ENCODE data around the gene NDUFB3. TPM values are rescaled to one million over a fixed set of nuclear protein-coding genes. Genes with fewer than 3 reads are reported as not detected.
"Not testable (repeated sequence)": the region's sequence is repeated elsewhere in the genome, so short reads cannot be mapped to it uniquely, and the experiment has no call there.

Gene NDUFB3
- total and polyA plus RNA-seq, 2 donors from 2014 or later = 101 to 309 TPM

- no peak for TF ChIP-seq CTCF (IDR thresholded peaks at IDR 0.05; ENCODE audit: borderline replicate concordance, extremely low read depth, insufficient read depth)
- FAIRE-seq = no peak
- no peaks in the 10 kb centered on the region for H3K4me1 ChIP-seq (ENCODE audit: control insufficient read depth in 2 of 3, insufficient read depth in 2 of 3, low read depth in 1 of 3, low read length in 3 of 3)
- no peak for DNase-seq
- no peak overlapping the region for H3K27ac ChIP-seq (ENCODE audit: low read depth in 2 of 2, low read length in 2 of 2)
- intact Hi-C loops (cut with DNase I) = no loop called here
- no peak overlapping the region for H3K9ac ChIP-seq (ENCODE audit: low read length in 3 of 3)
- H3K36me3 ChIP-seq (ENCODE audit: control insufficient read depth in 2 of 3, insufficient read depth in 3 of 3, low read length in 3 of 3) = no peaks in the 10 kb centered on the region
- H3K4me3 ChIP-seq (ENCODE audit: low read length in 3 of 3) = no peak overlapping the region
- no peaks in the 10 kb centered on the region for H3K9me3 ChIP-seq (ENCODE audit: control insufficient read depth in 2 of 3, insufficient read depth in 1 of 3, low read length in 3 of 3)
- no peaks in the 10 kb centered on the region for H3K27me3 ChIP-seq (ENCODE audit: control insufficient read depth, insufficient read depth, low read length)
Measured at GRCh38 chr2:201038855-201039254, 32.9 kb upstream of the NDUFB3 start.

GRCh38 chr2:201040867-201041628, 30.8 kb upstream of the NDUFB3 start:
- DNase-seq (no peak), FAIRE-seq (no peak)
- Histone ChIP-seq H3K4me1 (ENCODE audit: control insufficient read depth in 2 of 3, insufficient read depth in 2 of 3, low read depth in 1 of 3, low read length in 3 of 3) (no peaks in the 10 kb centered on the region), H3K27me3 (ENCODE audit: control insufficient read depth, insufficient read depth, low read length) (no peaks in the 10 kb centered on the region), H3K36me3 (ENCODE audit: control insufficient read depth in 2 of 3, insufficient read depth in 3 of 3, low read length in 3 of 3) (no peaks in the 10 kb centered on the region), H3K9me3 (ENCODE audit: control insufficient read depth in 2 of 3, insufficient read depth in 1 of 3, low read length in 3 of 3) (no peaks in the 10 kb centered on the region), H3K9ac (ENCODE audit: low read length in 3 of 3) (no peak overlapping the region), H3K27ac (ENCODE audit: low read depth in 2 of 2, low read length in 2 of 2) (no peak overlapping the region), H3K4me3 (ENCODE audit: low read length in 3 of 3) (no peak overlapping the region)
- TF ChIP-seq CTCF (IDR thresholded peaks at IDR 0.05; ENCODE audit: borderline replicate concordance, extremely low read depth, insufficient read depth) = no peak
- intact Hi-C loops (cut with DNase I) = no loop called here

- not testable (repeated sequence) for FAIRE-seq
Measured at GRCh38 chr2:201042451-201042850, 29.4 kb upstream of the NDUFB3 start.

GRCh38 chr2:201043050-201043449, 28.8 kb upstream of the NDUFB3 start:
- H3K27me3 ChIP-seq (ENCODE audit: control insufficient read depth, insufficient read depth, low read length); H3K9ac ChIP-seq (ENCODE audit: low read length in 3 of 3); H3K4me1 ChIP-seq (ENCODE audit: control insufficient read depth in 2 of 3, insufficient read depth in 2 of 3, low read depth in 1 of 3, low read length in 3 of 3); H3K9me3 ChIP-seq (ENCODE audit: control insufficient read depth in 2 of 3, insufficient read depth in 1 of 3, low read length in 3 of 3); H3K4me3 ChIP-seq (ENCODE audit: low read length in 3 of 3); H3K36me3 ChIP-seq (ENCODE audit: control insufficient read depth in 2 of 3, insufficient read depth in 3 of 3, low read length in 3 of 3); H3K27ac ChIP-seq (ENCODE audit: low read depth in 2 of 2, low read length in 2 of 2); intact Hi-C loops (cut with DNase I); FAIRE-seq; DNase-seq: not testable (repeated sequence)

More at GRCh38 chr2:201042451-201042850, 29.4 kb upstream of the NDUFB3 start:
- H3K27me3 ChIP-seq (ENCODE audit: control insufficient read depth, insufficient read depth, low read length); H3K27ac ChIP-seq (ENCODE audit: low read depth in 2 of 2, low read length in 2 of 2); H3K4me1 ChIP-seq (ENCODE audit: control insufficient read depth in 2 of 3, insufficient read depth in 2 of 3, low read depth in 1 of 3, low read length in 3 of 3); H3K36me3 ChIP-seq (ENCODE audit: control insufficient read depth in 2 of 3, insufficient read depth in 3 of 3, low read length in 3 of 3); intact Hi-C loops (cut with DNase I); H3K4me3 ChIP-seq (ENCODE audit: low read length in 3 of 3); H3K9ac ChIP-seq (ENCODE audit: low read length in 3 of 3); H3K9me3 ChIP-seq (ENCODE audit: control insufficient read depth in 2 of 3, insufficient read depth in 1 of 3, low read length in 3 of 3): not testable (repeated sequence)
- peak in 1 of 5 donors; percentile 66 for DNase-seq
